ENCODE results near the gene CTNNBL1.

GRCh38 chr20:37801921-37802320, 108.1 kb downstream of the CTNNBL1 start:
- TF ChIP-seq, protein P1, sequence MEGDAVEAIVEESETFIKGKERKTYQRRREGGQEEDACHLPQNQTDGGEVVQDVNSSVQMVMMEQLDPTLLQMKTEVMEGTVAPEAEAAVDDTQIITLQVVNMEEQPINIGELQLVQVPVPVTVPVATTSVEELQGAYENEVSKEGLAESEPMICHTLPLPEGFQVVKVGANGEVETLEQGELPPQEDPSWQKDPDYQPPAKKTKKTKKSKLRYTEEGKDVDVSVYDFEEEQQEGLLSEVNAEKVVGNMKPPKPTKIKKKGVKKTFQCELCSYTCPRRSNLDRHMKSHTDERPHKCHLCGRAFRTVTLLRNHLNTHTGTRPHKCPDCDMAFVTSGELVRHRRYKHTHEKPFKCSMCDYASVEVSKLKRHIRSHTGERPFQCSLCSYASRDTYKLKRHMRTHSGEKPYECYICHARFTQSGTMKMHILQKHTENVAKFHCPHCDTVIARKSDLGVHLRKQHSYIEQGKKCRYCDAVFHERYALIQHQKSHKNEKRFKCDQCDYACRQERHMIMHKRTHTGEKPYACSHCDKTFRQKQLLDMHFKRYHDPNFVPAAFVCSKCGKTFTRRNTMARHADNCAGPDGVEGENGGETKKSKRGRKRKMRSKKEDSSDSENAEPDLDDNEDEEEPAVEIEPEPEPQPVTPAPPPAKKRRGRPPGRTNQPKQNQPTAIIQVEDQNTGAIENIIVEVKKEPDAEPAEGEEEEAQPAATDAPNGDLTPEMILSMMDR (IDR thresholded peaks at IDR 0.05; ENCODE audit: low read depth, low read length): no peak
- TF ChIP-seq POLR2A (IDR thresholded peaks at IDR 0.05; ENCODE audit: extremely low read depth, insufficient read length): no peak
- TF ChIP-seq, protein P2, sequence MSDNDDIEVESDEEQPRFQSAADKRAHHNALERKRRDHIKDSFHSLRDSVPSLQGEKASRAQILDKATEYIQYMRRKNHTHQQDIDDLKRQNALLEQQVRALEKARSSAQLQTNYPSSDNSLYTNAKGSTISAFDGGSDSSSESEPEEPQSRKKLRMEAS (IDR thresholded peaks at IDR 0.05; ENCODE audit: low read depth, low read length): no peak

All from NB4 (cell line).